Endothelial cell of umbilical vein (primary cell): ENCODE data around the gene ARL8A.

Experiments
- CTCF ChIP-seq, 2 donors: IDR thresholded peaks; 1 replicate in 1 of 2; 2 replicates in 1 of 2; pipeline ENCODE4 v1.5.1; 2011; ENCODE audit warnings: low read length in 2 of 2, mild to moderate bottlenecking in 2 of 2, moderate library complexity in 2 of 2, control low read depth in 1 of 2, inconsistent platforms in 1 of 2, low read depth in 1 of 2; ENCODE audit not compliant: insufficient read depth in 1 of 2; ENCODE audit errors: extremely low read depth in 1 of 2
- EZH2 ChIP-seq: IDR thresholded peaks from 2 replicates; pipeline ENCODE4 v1.6.1; 2012; ENCODE audit warnings: borderline replicate concordance, low read depth, mild to moderate bottlenecking, moderate library complexity, low read length, inconsistent platforms; ENCODE audit not compliant: severe bottlenecking
- FOS ChIP-seq: IDR thresholded peaks from 2 replicates; pipeline ENCODE4 v1.6.1; 2011; ENCODE audit warnings: mild to moderate bottlenecking, low read length, moderate library complexity, borderline replicate concordance; ENCODE audit not compliant: insufficient read depth
- GATA2 ChIP-seq: IDR thresholded peaks from 2 replicates; pipeline ENCODE4 v1.7.0; 2011; ENCODE audit warnings: low read depth, mild to moderate bottlenecking, moderate library complexity, mixed read lengths, low read length; ENCODE audit not compliant: insufficient read length, insufficient read depth
- JUN ChIP-seq: IDR thresholded peaks from 2 replicates; pipeline ENCODE4 v1.6.1; 2011; ENCODE audit warnings: borderline replicate concordance, low read depth; ENCODE audit not compliant: insufficient read length, insufficient read depth
- MAX ChIP-seq: IDR thresholded peaks from 2 replicates; pipeline ENCODE4 v1.6.1; 2011; ENCODE audit not compliant: insufficient read depth, insufficient read length
- MYC ChIP-seq: IDR thresholded peaks from one replicate; pipeline ENCODE4 v1.6.1; 2011; ENCODE audit warnings: mild to moderate bottlenecking, low read depth, low read length
- POLR2A ChIP-seq: IDR thresholded peaks from 2 replicates; pipeline ENCODE4 v1.6.1; 2012; ENCODE audit warnings: low read depth, mild to moderate bottlenecking, control low read depth, low read length
- POLR2AphosphoS5 ChIP-seq: IDR thresholded peaks from 2 replicates; pipeline ENCODE4 v1.6.1; 2012; ENCODE audit warnings: low read depth, mild to moderate bottlenecking, control low read depth, low read length, moderate library complexity; ENCODE audit not compliant: insufficient read depth

GRCh38 chr1:202182040-202182877 lies 37.7 kb upstream of the ARL8A start:
- TF ChIP-seq CTCF (IDR thresholded peaks at IDR 0.05; ENCODE audit: extremely low read depth in 1 of 2, insufficient read depth in 1 of 2, low read depth in 1 of 2, low read length in 2 of 2) (no peak), POLR2A (no peak), POLR2AphosphoS5 (no peak), EZH2 (no peak), JUN (no peak), MAX (no peak), MYC (no peak), FOS (no peak), GATA2 (no peak)
